DND-41 (cell line): ENCODE results near the gene PBLD.

ENCODE experiments used
- EZH2 ChIP-seq: IDR thresholded peaks from 3 replicates; pipeline ENCODE4 v1.6.1; 2012; ENCODE audit warnings: borderline replicate concordance, low read depth, mild to moderate bottlenecking, moderate library complexity, low read length, inconsistent platforms; ENCODE audit not compliant: severe bottlenecking
- TF ChIP-seq, protein P1 (sequence below): IDR thresholded peaks from 2 replicates; pipeline ENCODE4 v1.5.1; 2012; ENCODE audit warnings: borderline replicate concordance, low read length, moderate library complexity, mild to moderate bottlenecking; ENCODE audit not compliant: poor library complexity, severe bottlenecking; ENCODE audit errors: extremely low read depth

DNA sequence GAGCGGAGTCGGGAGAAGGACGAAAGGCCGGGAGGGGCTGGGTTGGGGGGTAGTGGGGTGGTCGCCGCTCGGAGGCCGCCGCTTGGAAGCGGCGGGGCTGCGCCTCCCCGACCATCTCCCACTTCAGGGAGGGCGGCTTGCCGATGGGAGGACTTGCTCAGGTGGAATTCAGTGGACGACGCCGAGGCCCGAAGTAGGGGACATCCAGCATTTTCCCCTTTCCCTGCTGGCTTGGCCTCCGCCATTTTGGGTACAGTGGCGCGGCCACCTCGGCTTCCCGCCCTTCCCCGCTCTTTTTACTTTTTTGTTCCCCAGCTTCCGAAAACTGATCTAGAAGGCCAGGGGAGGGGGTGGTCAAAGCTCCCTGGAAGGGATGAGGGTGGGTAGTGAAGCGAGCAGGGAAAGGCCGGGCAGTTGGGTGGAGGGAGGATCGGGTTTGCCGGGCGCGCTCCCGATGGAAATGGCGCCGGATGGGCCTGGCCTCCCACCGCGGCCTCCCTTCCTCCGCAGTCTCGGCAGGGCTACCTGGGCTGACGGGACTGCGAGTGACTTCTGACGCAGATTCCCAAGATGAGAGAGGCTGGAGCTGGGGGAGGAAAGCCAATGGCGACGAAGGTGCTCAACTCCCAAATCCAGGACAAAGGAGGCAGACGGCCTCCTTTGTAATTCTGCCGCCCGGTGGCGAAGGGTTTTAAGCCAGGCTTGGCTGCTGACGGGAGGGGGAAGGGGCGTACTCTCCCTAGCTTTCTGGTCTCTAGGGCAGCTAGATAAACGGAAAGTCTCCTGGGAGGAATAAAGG lies at the start of gene PBLD:
- TF ChIP-seq, protein P1, sequence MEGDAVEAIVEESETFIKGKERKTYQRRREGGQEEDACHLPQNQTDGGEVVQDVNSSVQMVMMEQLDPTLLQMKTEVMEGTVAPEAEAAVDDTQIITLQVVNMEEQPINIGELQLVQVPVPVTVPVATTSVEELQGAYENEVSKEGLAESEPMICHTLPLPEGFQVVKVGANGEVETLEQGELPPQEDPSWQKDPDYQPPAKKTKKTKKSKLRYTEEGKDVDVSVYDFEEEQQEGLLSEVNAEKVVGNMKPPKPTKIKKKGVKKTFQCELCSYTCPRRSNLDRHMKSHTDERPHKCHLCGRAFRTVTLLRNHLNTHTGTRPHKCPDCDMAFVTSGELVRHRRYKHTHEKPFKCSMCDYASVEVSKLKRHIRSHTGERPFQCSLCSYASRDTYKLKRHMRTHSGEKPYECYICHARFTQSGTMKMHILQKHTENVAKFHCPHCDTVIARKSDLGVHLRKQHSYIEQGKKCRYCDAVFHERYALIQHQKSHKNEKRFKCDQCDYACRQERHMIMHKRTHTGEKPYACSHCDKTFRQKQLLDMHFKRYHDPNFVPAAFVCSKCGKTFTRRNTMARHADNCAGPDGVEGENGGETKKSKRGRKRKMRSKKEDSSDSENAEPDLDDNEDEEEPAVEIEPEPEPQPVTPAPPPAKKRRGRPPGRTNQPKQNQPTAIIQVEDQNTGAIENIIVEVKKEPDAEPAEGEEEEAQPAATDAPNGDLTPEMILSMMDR: peak; percentile 70
- no peak for TF ChIP-seq EZH2
